Hepatocyte (in vitro differentiated cells): ENCODE measurements around the gene KLF2. TPM values are rescaled to one million over a fixed set of nuclear protein-coding genes. Genes with fewer than 3 reads are reported as not detected.
"Not testable (repeated sequence)": the region's sequence is repeated elsewhere in the genome, so short reads cannot be mapped to it uniquely, and the experiment has no call there.

Experiments used
- DNase-seq: peaks from one replicate; pipeline ENCODE4 v3.0.0-alpha.2; 2016; ENCODE audit warnings: low spot score
- H2AFZ ChIP-seq: fragments of 200-600 bp; sonication (generic); 2 replicates; pipeline ENCODE4 v1.6.0; 2016; ENCODE audit warnings: antibody characterized with exemption, mild to moderate bottlenecking
- H3K27ac ChIP-seq: fragments of 200-600 bp; sonication (generic); 2 replicates; pipeline ENCODE4 v1.5.1; 2016; ENCODE audit warnings: mild to moderate bottlenecking
- H3K27me3 ChIP-seq: fragments of 200-600 bp; sonication (generic); 2 replicates; pipeline ENCODE4 v1.6.1; 2016
- H3K36me3 ChIP-seq: fragments of 200-600 bp; sonication (generic); replicated peaks from 2 replicates; pipeline ENCODE4 v1.5.1; 2016; ENCODE audit warnings: low read depth; ENCODE audit not compliant: insufficient read depth
- H3K4me1 ChIP-seq: fragments of 200-600 bp; sonication (generic); 2 replicates; pipeline ENCODE4 v1.5.1; 2016; ENCODE audit warnings: mild to moderate bottlenecking, moderate library complexity; ENCODE audit not compliant: insufficient read depth
- H3K4me2 ChIP-seq: fragments of 200-600 bp; sonication (generic); 2 replicates; pipeline ENCODE4 v1.6.0; 2016
- H3K4me3 ChIP-seq: fragments of 200-600 bp; sonication (generic); 2 replicates; pipeline ENCODE4 v1.5.1; 2016; ENCODE audit warnings: mild to moderate bottlenecking
- H3K79me2 ChIP-seq: fragments of 200-600 bp; sonication (generic); 2 replicates; pipeline ENCODE4 v1.6.0; 2017; ENCODE audit warnings: mild to moderate bottlenecking
- H3K9me2 ChIP-seq: fragments of 200-600 bp; sonication (generic); replicated peaks from 2 replicates; pipeline ENCODE4 v1.6.0; 2017; ENCODE audit warnings: mild to moderate bottlenecking; ENCODE audit not compliant: insufficient read depth
- H3K9me3 ChIP-seq: fragments of 200-600 bp; sonication (generic); 2 replicates; pipeline ENCODE4 v1.5.1; 2016; ENCODE audit warnings: low read depth, mild to moderate bottlenecking
- H4K20me1 ChIP-seq: fragments of 200-600 bp; sonication (generic); 2 replicates; pipeline ENCODE4 v1.6.0; 2016; ENCODE audit warnings: mild to moderate bottlenecking; ENCODE audit not compliant: insufficient read depth, poor library complexity, severe bottlenecking
- EZH2 ChIP-seq: fragments of 200-600 bp; sonication (generic); IDR thresholded peaks from 2 replicates; pipeline ENCODE4 v1.6.1; 2016; ENCODE audit warnings: antibody characterized with exemption, mild to moderate bottlenecking, borderline replicate concordance
- EZH2phosphoT487 ChIP-seq: fragments of 200-600 bp; sonication (generic); IDR thresholded peaks from one replicate; pipeline ENCODE4 v1.6.1; 2018; ENCODE audit warnings: antibody characterized with exemption, mild to moderate bottlenecking, low read depth, moderate library complexity; ENCODE audit not compliant: unreplicated experiment, severe bottlenecking
- WGBS: methylation state at CpG from one replicate; pipeline ENCODE4 v1.1.6; 2016; ENCODE audit warnings: low lambda C conversion rate; ENCODE audit errors: missing lambda C conversion rate; 5-methylcytosine and 5-hydroxymethylcytosine counted together
- polyA plus RNA-seq: library from polyadenylated mRNA; unstranded; fragments of >200 nt; fragmentation: Nextera tagmentation; extraction: Ambion mirVana; gene quantifications from 2 replicates; pipeline ENCODE4 v1.2.1, GENCODE V29; 2016
- total RNA-seq: library from RNA; depleted of rRNA; stranded (reverse); fragments of >200 nt; gene quantifications from 2 replicates; pipeline ENCODE4 v1.2.3, GENCODE V29; 2014
- TF ChIP-seq, protein P1 (sequence below): fragments of 200-600 bp; sonication (generic); IDR thresholded peaks from 2 replicates; pipeline ENCODE4 v1.5.1; 2016; ENCODE audit warnings: antibody characterized with exemption, mild to moderate bottlenecking; ENCODE audit not compliant: poor library complexity

Gene KLF2
- total and polyA plus RNA-seq, 2 experiments from 2014 or later: 4.5 to 27.7 TPM

DNA sequence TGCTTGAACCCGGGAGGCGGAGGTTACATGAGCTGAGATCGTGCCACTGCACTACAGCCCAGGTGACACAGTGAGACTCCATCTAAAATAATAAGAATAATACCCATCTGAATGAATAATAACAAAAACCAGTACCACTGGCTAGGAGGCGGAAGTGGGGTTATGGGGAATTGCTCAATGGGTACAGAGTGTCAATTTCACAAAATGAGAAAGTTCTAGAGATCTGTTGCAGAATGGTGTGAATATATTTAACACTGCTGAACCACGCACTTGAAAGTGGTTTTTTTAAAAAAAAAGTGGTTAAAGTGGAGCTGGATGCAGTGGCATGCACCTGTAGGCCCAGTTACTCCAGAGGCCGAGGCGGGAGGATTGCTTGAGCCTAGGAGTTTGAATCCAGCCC lies 18.5 kb downstream of the KLF2 start:
- Histone ChIP-seq H3K27me3 (no peaks in the 10 kb centered on the region), H3K4me1 (peaks cover 6% of the 10 kb centered on the region), H3K9me3 (no peaks in the 10 kb centered on the region), H3K4me3 (no peak overlapping the region), H3K79me2 (no peaks in the 10 kb centered on the region), H3K27ac (no peak overlapping the region), H2AFZ (no peak overlapping the region), H3K9me2 (no peaks in the 10 kb centered on the region), H3K4me2 (no peak overlapping the region), H3K36me3 (no peaks in the 10 kb centered on the region), H4K20me1 (no peaks in the 10 kb centered on the region)
- TF ChIP-seq EZH2: no peak
- TF ChIP-seq, protein P1, sequence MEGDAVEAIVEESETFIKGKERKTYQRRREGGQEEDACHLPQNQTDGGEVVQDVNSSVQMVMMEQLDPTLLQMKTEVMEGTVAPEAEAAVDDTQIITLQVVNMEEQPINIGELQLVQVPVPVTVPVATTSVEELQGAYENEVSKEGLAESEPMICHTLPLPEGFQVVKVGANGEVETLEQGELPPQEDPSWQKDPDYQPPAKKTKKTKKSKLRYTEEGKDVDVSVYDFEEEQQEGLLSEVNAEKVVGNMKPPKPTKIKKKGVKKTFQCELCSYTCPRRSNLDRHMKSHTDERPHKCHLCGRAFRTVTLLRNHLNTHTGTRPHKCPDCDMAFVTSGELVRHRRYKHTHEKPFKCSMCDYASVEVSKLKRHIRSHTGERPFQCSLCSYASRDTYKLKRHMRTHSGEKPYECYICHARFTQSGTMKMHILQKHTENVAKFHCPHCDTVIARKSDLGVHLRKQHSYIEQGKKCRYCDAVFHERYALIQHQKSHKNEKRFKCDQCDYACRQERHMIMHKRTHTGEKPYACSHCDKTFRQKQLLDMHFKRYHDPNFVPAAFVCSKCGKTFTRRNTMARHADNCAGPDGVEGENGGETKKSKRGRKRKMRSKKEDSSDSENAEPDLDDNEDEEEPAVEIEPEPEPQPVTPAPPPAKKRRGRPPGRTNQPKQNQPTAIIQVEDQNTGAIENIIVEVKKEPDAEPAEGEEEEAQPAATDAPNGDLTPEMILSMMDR: no peak
- no peak for TF ChIP-seq EZH2phosphoT487
- 95% methylated on average over 7 of the region's 7 CpGs for WGBS
- DNase-seq: no peak

DNA sequence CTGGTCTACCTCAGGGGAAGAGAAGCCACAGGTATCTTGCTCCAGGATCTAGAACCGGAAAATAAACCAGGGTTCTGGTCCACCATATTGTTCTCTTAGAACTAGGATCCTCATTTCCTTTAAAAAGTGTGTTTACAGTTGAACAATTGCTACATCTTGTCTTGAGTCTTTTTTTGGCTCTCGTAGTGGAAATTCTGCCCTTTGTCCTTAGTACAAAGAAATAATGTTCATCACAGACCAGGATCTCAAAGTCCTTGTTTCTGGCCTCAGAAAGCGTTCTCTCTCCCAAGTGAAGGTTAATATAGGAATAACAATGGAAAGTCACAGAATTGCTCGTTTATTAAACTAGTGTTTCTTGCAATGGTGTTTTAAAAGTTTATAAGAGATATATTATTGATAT lies 20.8 kb downstream of the KLF2 start:
- DNase-seq: no peak
- Histone ChIP-seq H3K4me1 (peaks cover 3% of the 10 kb centered on the region), H3K4me3 (no peak overlapping the region), H3K36me3 (no peaks in the 10 kb centered on the region), H3K27ac (peak overlapping the region; percentile 49), H3K79me2 (no peaks in the 10 kb centered on the region), H3K9me2 (no peaks in the 10 kb centered on the region), H4K20me1 (no peaks in the 10 kb centered on the region), H2AFZ (no peak overlapping the region), H3K4me2 (no peak overlapping the region), H3K9me3 (no peaks in the 10 kb centered on the region), H3K27me3 (no peaks in the 10 kb centered on the region)
- TF ChIP-seq EZH2phosphoT487 (no peak), EZH2 (no peak)
- TF ChIP-seq, protein P1: no peak
- 89% methylated on average over 4 of the region's 4 CpGs for WGBS

DNA sequence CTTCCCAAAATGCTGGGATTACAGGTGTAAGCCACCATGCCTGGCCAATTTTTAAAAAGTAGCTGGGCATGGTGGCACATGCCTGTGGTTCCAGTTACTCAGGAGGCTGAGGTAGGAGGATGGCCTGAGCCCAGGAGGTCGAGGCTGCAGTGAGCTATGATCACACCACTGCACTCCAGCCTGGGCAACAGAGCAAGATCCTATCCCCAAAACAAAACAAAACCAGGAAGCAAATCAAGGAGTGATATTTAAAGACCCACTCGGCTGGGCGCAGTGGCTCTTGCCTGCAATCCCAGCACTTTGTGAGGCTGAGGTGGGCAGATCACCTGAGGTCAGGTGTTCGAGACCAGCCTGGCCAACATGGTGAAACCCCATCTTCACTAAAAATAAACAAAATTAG lies 22.5 kb downstream of the KLF2 start:
- not testable (repeated sequence) for H3K9me2 ChIP-seq, H3K27ac ChIP-seq, H3K9me3 ChIP-seq, H3K4me3 ChIP-seq, DNase-seq, H2AFZ ChIP-seq, H3K79me2 ChIP-seq, H3K27me3 ChIP-seq, H3K4me2 ChIP-seq, H3K36me3 ChIP-seq, H3K4me1 ChIP-seq, H4K20me1 ChIP-seq
- 89% methylated on average over 4 of the region's 4 CpGs for WGBS

DNA sequence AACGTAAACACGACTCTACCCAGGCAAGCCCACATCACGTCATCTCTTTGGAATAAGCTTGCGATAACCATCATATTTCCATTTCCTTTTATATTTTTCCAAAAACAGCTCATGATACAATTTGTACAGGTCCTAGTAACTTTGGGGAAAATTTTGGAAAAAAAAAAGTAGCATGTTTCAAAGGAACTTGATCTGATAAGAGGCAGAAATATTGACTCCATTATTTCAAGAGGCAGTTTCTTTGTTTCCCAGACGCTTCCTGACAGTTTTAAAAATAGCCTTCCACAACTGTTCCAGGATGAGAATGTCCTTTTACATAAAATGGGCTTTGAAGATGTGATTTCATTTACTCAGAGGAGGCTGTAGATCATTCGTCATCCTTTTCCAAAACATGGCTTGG lies 23.1 kb downstream of the KLF2 start:
- TF ChIP-seq EZH2phosphoT487 (no peak), EZH2 (no peak)
- TF ChIP-seq, protein P1: no peak
- H3K4me2 ChIP-seq: no peak overlapping the region
- DNase-seq: no peak
- H3K4me1 ChIP-seq: peaks cover 3% of the 10 kb centered on the region
- H3K27me3 ChIP-seq: no peaks in the 10 kb centered on the region
- H2AFZ ChIP-seq: no peak overlapping the region
- WGBS: 96% methylated on average over 6 of the region's 6 CpGs
- H3K9me2 ChIP-seq: no peaks in the 10 kb centered on the region
- no peaks in the 10 kb centered on the region for H4K20me1 ChIP-seq
- H3K36me3 ChIP-seq: no peaks in the 10 kb centered on the region
- H3K9me3 ChIP-seq: no peaks in the 10 kb centered on the region
- no peak overlapping the region for H3K4me3 ChIP-seq
- no peak overlapping the region for H3K27ac ChIP-seq
- H3K79me2 ChIP-seq: no peaks in the 10 kb centered on the region
